ENCODE data around the gene CDH16. TPM values are rescaled to one million over a fixed set of nuclear protein-coding genes. Genes with fewer than 3 reads are reported as not detected.

Gene CDH16
- total RNA-seq, 2 donors from 2014 or later = not detected

DNA sequence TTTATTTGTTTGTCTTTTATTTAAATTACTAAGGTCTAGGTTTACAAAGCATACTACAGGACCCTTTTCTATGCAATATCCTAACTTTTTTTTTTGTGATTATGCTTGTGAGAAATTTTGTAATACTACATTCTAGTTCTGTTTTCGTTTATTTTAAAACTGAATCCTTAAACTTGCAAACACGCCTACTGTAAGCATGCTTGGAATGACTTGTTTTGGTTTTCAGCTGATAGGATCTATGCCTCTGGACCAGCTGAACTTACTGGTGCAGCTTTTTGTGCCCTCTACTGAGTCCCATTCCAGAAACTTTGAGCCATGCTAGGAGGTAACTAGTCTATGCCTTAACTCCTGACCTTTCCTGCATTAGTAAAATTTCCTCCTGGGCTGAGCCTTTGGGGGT lies 32.4 kb downstream of the CDH16 start:
- peak overlapping the region; percentile 14 for H3K9ac ChIP-seq (ENCODE audit: extremely low read depth, low read length, poor library complexity, severe bottlenecking)
- no peak for DNase-seq
- Mint-ChIP-seq H3K27ac (peak overlapping the region; percentile 75), H3K9me3 (no peaks in the 10 kb centered on the region), H3K4me3 (no peak overlapping the region), H3K4me1 (peaks cover 22% of the 10 kb centered on the region), H3K27me3 (ENCODE audit: insufficient read depth) (no peaks in the 10 kb centered on the region), H3K36me3 (ENCODE audit: low read depth) (peaks cover 28% of the 10 kb centered on the region)
- WGBS, 2 experiments (ENCODE audit: insufficient coverage in 1 of 2, insufficient read length in 1 of 2) = 88 to 100% methylated on average over 1 to 2 of the region's 2 CpGs
- peaks cover 24% of the 10 kb centered on the region for H3K36me3 ChIP-seq (ENCODE audit: control insufficient read depth, insufficient read depth, low read length)
- peaks cover 11% of the 10 kb centered on the region for H3K4me1 ChIP-seq (ENCODE audit: control insufficient read depth, insufficient read depth, low read length)
- TF ChIP-seq, protein P1, sequence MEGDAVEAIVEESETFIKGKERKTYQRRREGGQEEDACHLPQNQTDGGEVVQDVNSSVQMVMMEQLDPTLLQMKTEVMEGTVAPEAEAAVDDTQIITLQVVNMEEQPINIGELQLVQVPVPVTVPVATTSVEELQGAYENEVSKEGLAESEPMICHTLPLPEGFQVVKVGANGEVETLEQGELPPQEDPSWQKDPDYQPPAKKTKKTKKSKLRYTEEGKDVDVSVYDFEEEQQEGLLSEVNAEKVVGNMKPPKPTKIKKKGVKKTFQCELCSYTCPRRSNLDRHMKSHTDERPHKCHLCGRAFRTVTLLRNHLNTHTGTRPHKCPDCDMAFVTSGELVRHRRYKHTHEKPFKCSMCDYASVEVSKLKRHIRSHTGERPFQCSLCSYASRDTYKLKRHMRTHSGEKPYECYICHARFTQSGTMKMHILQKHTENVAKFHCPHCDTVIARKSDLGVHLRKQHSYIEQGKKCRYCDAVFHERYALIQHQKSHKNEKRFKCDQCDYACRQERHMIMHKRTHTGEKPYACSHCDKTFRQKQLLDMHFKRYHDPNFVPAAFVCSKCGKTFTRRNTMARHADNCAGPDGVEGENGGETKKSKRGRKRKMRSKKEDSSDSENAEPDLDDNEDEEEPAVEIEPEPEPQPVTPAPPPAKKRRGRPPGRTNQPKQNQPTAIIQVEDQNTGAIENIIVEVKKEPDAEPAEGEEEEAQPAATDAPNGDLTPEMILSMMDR (conservative IDR thresholded peaks at IDR 0.05) = no peak
- no peaks in the 10 kb centered on the region for H3K9me3 ChIP-seq (ENCODE audit: control insufficient read depth, low read length)
- H3K27ac ChIP-seq (ENCODE audit: low read depth, low read length) = no peak overlapping the region
- H3K27me3 ChIP-seq (ENCODE audit: control insufficient read depth, insufficient read depth, low read length, poor library complexity, severe bottlenecking) = no peaks in the 10 kb centered on the region
- H3K4me3 ChIP-seq (ENCODE audit: low read length) = peak overlapping the region; percentile 7

DNA sequence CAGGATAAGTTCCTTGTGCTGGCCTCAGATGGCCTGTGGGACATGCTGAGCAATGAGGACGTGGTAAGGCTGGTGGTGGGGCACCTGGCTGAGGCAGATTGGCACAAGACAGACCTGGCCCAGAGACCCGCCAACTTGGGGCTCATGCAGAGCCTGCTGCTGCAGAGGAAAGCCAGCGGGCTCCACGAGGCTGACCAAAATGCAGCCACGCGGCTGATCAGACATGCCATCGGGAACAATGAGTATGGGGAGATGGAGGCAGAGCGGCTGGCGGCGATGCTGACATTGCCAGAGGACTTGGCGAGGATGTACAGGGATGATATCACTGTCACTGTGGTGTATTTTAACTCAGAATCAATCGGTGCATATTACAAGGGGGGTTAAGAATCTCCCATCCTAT lies 33.2 kb downstream of the CDH16 start:
- peaks cover 21% of the 10 kb centered on the region for H3K36me3 ChIP-seq (ENCODE audit: control insufficient read depth, insufficient read depth, low read length)
- Mint-ChIP-seq H3K27ac (no peak overlapping the region), H3K27me3 (ENCODE audit: insufficient read depth) (no peaks in the 10 kb centered on the region), H3K9me3 (no peaks in the 10 kb centered on the region), H3K36me3 (ENCODE audit: low read depth) (peaks cover 28% of the 10 kb centered on the region), H3K4me1 (peaks cover 22% of the 10 kb centered on the region), H3K4me3 (no peak overlapping the region)
- H3K27ac ChIP-seq (ENCODE audit: low read depth, low read length) = no peak overlapping the region
- no peaks in the 10 kb centered on the region for H3K9me3 ChIP-seq (ENCODE audit: control insufficient read depth, low read length)
- H3K9ac ChIP-seq (ENCODE audit: extremely low read depth, low read length, poor library complexity, severe bottlenecking) = no peak overlapping the region
- peak; percentile 40 for DNase-seq
- 93 to 95% methylated on average over 11 to 12 of the region's 12 CpGs for WGBS, 2 experiments (ENCODE audit: insufficient coverage in 1 of 2, insufficient read length in 1 of 2)
- H3K27me3 ChIP-seq (ENCODE audit: control insufficient read depth, insufficient read depth, low read length, poor library complexity, severe bottlenecking) = no peaks in the 10 kb centered on the region
- peaks cover 11% of the 10 kb centered on the region for H3K4me1 ChIP-seq (ENCODE audit: control insufficient read depth, insufficient read depth, low read length)
- peak overlapping the region; percentile 7 for H3K4me3 ChIP-seq (ENCODE audit: low read length)
- TF ChIP-seq, protein P1 (conservative IDR thresholded peaks at IDR 0.05) = no peak

DNA sequence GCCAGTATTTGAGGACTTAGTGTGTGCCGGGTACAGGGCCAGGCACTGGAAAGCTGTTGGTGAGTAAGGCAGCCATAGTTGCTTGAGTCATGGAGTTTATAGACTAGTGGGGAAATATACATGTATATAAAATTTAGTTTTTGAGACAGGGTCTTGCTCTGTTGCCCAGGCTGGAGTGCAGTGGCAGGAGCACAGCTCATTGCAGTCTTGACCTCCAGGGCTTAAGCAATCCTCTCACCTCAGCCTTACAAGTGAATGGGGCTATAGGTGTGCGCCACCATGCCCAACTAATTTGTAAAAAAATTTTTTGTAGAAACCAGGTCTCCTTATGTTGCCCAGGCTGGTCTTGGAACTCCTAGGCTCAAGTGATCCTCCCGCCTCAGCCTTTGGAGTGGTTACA lies 36.0 kb downstream of the CDH16 start:
- Histone ChIP-seq H3K27ac (ENCODE audit: low read depth, low read length) (no peak overlapping the region), H3K4me1 (ENCODE audit: control insufficient read depth, insufficient read depth, low read length) (peaks cover 11% of the 10 kb centered on the region), H3K9me3 (ENCODE audit: control insufficient read depth, low read length) (no peaks in the 10 kb centered on the region), H3K9ac (ENCODE audit: extremely low read depth, low read length, poor library complexity, severe bottlenecking) (no peak overlapping the region), H3K36me3 (ENCODE audit: control insufficient read depth, insufficient read depth, low read length) (peaks cover 21% of the 10 kb centered on the region), H3K27me3 (ENCODE audit: control insufficient read depth, insufficient read depth, low read length, poor library complexity, severe bottlenecking) (no peaks in the 10 kb centered on the region), H3K4me3 (ENCODE audit: low read length) (no peak overlapping the region)
- H3K27ac Mint-ChIP-seq = no peak overlapping the region
- peaks cover 8% of the 10 kb centered on the region for H3K27me3 Mint-ChIP-seq (ENCODE audit: insufficient read depth)
- WGBS, 2 experiments (ENCODE audit: insufficient coverage in 1 of 2, insufficient read length in 1 of 2) = 91 to 96% methylated on average over 3 of the region's 3 CpGs
- TF ChIP-seq, protein P1 (conservative IDR thresholded peaks at IDR 0.05) = no peak
- no peak for DNase-seq
- no peaks in the 10 kb centered on the region for H3K9me3 Mint-ChIP-seq
- no peak overlapping the region for H3K4me3 Mint-ChIP-seq
- peaks cover 26% of the 10 kb centered on the region for H3K4me1 Mint-ChIP-seq
- peaks cover 20% of the 10 kb centered on the region for H3K36me3 Mint-ChIP-seq (ENCODE audit: low read depth)

Measured in endodermal cell (in vitro differentiated cells).